SK-N-SH (cell line): ENCODE data around the gene CPLX3. TPM values are rescaled to one million over a fixed set of nuclear protein-coding genes. Genes with fewer than 3 reads are reported as not detected.

Experiments used
- CTCF ChIA-PET: fragments of 300-600, 350-600 bp; formaldehyde crosslinking; extraction: SDS; loops from one replicate; lab custom pipeline; 2021; lab: Yijun Ruan, JAX
- POLR2A ChIA-PET: fragments of 350-600 bp; sonication (Branson Sonifier 250); formaldehyde crosslinking; extraction: SDS; loops from one replicate; lab custom pipeline; 2020; ENCODE audit warnings: antibody characterized with exemption, inconsistent platforms; lab: Yijun Ruan, JAX
- DNase-seq: peaks from one replicate; pipeline ENCODE4 v3.0.0; 2012
- H2AFZ ChIP-seq: fragments of 200-600 bp; sonication (generic); 2 replicates; pipeline ENCODE4 v1.8.1; 2016; ENCODE audit warnings: antibody characterized with exemption, mild to moderate bottlenecking, low read depth
- H3F3A ChIP-seq: fragments of 200-600 bp; sonication (generic); replicated peaks from 2 replicates; pipeline ENCODE3; 2016; ENCODE audit warnings: antibody characterized with exemption, mild to moderate bottlenecking; ENCODE audit not compliant: insufficient read depth
- H3K27ac ChIP-seq, 2 experiments: fragments of 200-500 bp in 1 of 2; fragments of 200-600 bp in 1 of 2; sonication (Bioruptor generic) in 1 of 2; sonication (generic), shearing (Covaris generic) in 1 of 2; 2 replicates each; pipeline versions ENCODE4 v1.5.1 to v1.6.1; 2014 to 2016; ENCODE audit warnings: low read depth in 2 of 2, inconsistent platforms in 1 of 2, low read length in 1 of 2, mild to moderate bottlenecking in 1 of 2, mixed read lengths in 1 of 2
- H3K27me3 ChIP-seq: fragments of 200-600 bp; sonication (generic), shearing (Covaris generic); 2 replicates; pipeline ENCODE4 v1.6.1; 2016; ENCODE audit warnings: mixed run types; ENCODE audit not compliant: insufficient read depth
- H3K36me3 ChIP-seq, 2 experiments: fragments of 200-500 bp in 1 of 2; fragments of 200-600 bp in 1 of 2; sonication (Bioruptor generic) in 1 of 2; sonication (generic) in 1 of 2; replicated peaks in 1 of 2; 2 replicates each; pipeline versions ENCODE3 to v1.5.1; 2014 to 2016; ENCODE audit warnings: low read length in 1 of 2, mild to moderate bottlenecking in 1 of 2; ENCODE audit not compliant: insufficient read depth in 2 of 2, control insufficient read depth in 1 of 2
- H3K4me1 ChIP-seq, 2 experiments: fragments of 200-500 bp in 1 of 2; fragments of 200-600 bp in 1 of 2; sonication (Bioruptor generic) in 1 of 2; sonication (generic), shearing (Covaris generic) in 1 of 2; 2 replicates each; pipeline versions ENCODE4 v1.5.1 to v1.6.1; 2014 to 2016; ENCODE audit warnings: low read depth in 1 of 2, low read length in 1 of 2, mixed run types in 1 of 2; ENCODE audit not compliant: insufficient read depth in 2 of 2, control insufficient read depth in 1 of 2
- H3K4me2 ChIP-seq: fragments of 200-600 bp; sonication (generic), shearing (Covaris generic); 2 replicates; pipeline ENCODE4 v1.6.1; 2017; ENCODE audit warnings: mixed run types
- H3K4me3 ChIP-seq, 2 experiments: fragments of 200-500 bp in 1 of 2; fragments of 200-600 bp in 1 of 2; sonication (Bioruptor generic) in 1 of 2; sonication (generic), shearing (Covaris generic) in 1 of 2; 2 replicates each; pipeline versions ENCODE4 v1.5.1 to v1.8.1; 2014 to 2016; ENCODE audit warnings: low read depth in 2 of 2, inconsistent platforms in 1 of 2, low read length in 1 of 2, mild to moderate bottlenecking in 1 of 2, mixed read lengths in 1 of 2, moderate library complexity in 1 of 2
- H3K79me2 ChIP-seq: fragments of 200-600 bp; sonication (generic); 2 replicates; pipeline ENCODE4 v1.8.1; 2017; ENCODE audit warnings: mild to moderate bottlenecking; ENCODE audit not compliant: insufficient read depth
- H3K9ac ChIP-seq: fragments of 200-600 bp; sonication (generic); 2 replicates; pipeline ENCODE4 v1.6.1; 2017; ENCODE audit warnings: mixed run types
- H3K9me2 ChIP-seq: fragments of 200-600 bp; sonication (generic); 2 replicates; pipeline ENCODE4 v1.6.1; 2017; ENCODE audit warnings: mixed run types
- H3K9me3 ChIP-seq: fragments of 200-600 bp; sonication (generic); 2 replicates; pipeline ENCODE4 v1.6.1; 2017; ENCODE audit warnings: mixed run types, mild to moderate bottlenecking, moderate library complexity
- H4K20me1 ChIP-seq: fragments of 200-600 bp; sonication (generic); 2 replicates; pipeline ENCODE4 v1.6.1; 2017; ENCODE audit warnings: mild to moderate bottlenecking, mixed run types; ENCODE audit not compliant: insufficient read depth
- FOXJ3 ChIP-seq: sonication (generic); formaldehyde crosslinking; IDR thresholded peaks from 2 replicates; pipeline ENCODE4 v1.5.1; 2020; ENCODE audit warnings: mild to moderate bottlenecking, missing genetic modification reagents
- FOXM1 ChIP-seq: IDR thresholded peaks from 2 replicates; pipeline ENCODE4 v1.4.0; 2012; ENCODE audit warnings: low read depth, mild to moderate bottlenecking
- GATA2 ChIP-seq: sonication (generic); formaldehyde crosslinking; IDR thresholded peaks from 2 replicates; pipeline ENCODE4 v1.5.0; 2020; ENCODE audit warnings: mild to moderate bottlenecking, missing genetic modification reagents
- MEF2A ChIP-seq: IDR thresholded peaks from 2 replicates; pipeline ENCODE4 v1.4.0; 2012; ENCODE audit warnings: low read depth, borderline replicate concordance
- MXI1 ChIP-seq: IDR thresholded peaks from 2 replicates; pipeline ENCODE4 v1.6.1; 2012; ENCODE audit warnings: mild to moderate bottlenecking, low read depth, low read length, improper control_type of control experiment
- NRF1 ChIP-seq: IDR thresholded peaks from 2 replicates; pipeline ENCODE4 v1.6.1; 2012; ENCODE audit warnings: low read depth, mild to moderate bottlenecking, low read length
- POLR2AphosphoS5 ChIP-seq: IDR thresholded peaks from 2 replicates; pipeline ENCODE4 v1.6.1; 2012; ENCODE audit warnings: low read depth, low read length
- SIN3A ChIP-seq: IDR thresholded peaks from 2 replicates; pipeline ENCODE4 v1.6.1; 2012; ENCODE audit warnings: low read depth, mild to moderate bottlenecking, low read length, moderate library complexity, borderline replicate concordance
- SMC3 ChIP-seq: IDR thresholded peaks from 2 replicates; pipeline ENCODE4 v1.6.1; 2012; ENCODE audit warnings: low read depth, low read length, improper control_type of control experiment
- WGBS: methylation state at CpG from one replicate; pipeline ENCODE4 v1.1.6; 2017; ENCODE audit warnings: low lambda C conversion rate; 5-methylcytosine and 5-hydroxymethylcytosine counted together
- polyA plus RNA-seq, 3 experiments: library from polyadenylated mRNA; depleted of rRNA; stranded (reverse); fragments of >200 nt; gene quantifications; 2 replicates each; pipeline ENCODE4 v1.2.3, GENCODE V29; 2012
- TF ChIP-seq, protein P1 (sequence below): IDR thresholded peaks from 2 replicates; pipeline ENCODE4 v1.4.0; 2012; ENCODE audit warnings: low read depth, borderline replicate concordance
- TF ChIP-seq, protein P2 (sequence below): IDR thresholded peaks from 2 replicates; pipeline ENCODE4 v1.4.0; 2012; ENCODE audit warnings: low read depth
- TF ChIP-seq, protein P3 (sequence below): fragments of 150-350 bp; IDR thresholded peaks from 2 replicates; pipeline ENCODE4 v1.6.1; 2016; ENCODE audit warnings: mild to moderate bottlenecking, low read depth, low read length
- TF ChIP-seq, protein P4 (sequence below): fragments of 200-600 bp; sonication (generic); IDR thresholded peaks from 2 replicates; pipeline ENCODE4 v1.6.1; 2017; ENCODE audit warnings: antibody characterized with exemption, mild to moderate bottlenecking, moderate library complexity

The CPLX3 gene
- polyA plus RNA-seq, 1 of the 3 experiments (the other 2 are of a cell fraction) = not detected

DNA sequence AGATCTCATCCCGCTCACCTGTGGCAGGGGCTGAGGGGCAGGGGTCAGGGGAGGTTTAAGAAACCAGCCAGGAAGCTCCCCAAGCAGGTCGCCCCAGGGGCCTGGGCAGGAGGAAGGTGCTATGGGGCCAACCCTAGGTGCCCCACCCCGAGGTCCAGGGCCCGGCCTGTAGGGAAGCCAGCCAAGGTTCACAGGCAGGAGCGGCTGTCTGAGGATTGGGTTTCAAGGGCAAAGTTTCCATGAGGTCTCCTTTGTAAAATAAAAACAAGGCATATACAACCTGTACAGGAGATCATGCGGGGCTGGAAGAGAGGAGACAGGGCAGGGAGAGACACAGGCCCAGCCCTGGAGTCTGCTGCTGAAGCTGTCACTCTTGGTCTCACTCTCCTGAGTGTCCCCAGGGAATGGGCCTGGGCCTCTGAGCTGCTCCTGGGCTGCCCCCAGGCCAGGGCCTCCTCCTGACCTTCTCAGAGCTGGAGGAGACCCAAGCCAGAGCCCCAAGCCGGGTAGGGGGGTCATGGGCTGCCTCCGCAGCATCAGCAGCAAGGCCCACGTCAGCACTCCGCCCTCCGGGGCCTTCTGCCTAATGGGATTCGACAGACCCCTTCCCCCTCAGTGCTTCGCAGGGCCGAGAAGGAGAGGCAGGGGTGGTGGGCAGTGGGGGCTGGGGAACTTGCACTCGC is 5.5 kb downstream of the CPLX3 start:
- H3K27ac ChIP-seq = no peak overlapping the region
- H3K4me2 ChIP-seq = no peak overlapping the region
- peaks cover 10% of the 10 kb centered on the region; the same call in 1 of the 2 replicates for H3K27me3 ChIP-seq
- DNase-seq = no peak
- H3K79me2 ChIP-seq = no peaks in the 10 kb centered on the region
- WGBS = 52% methylated on average over 10 of the region's 15 CpGs
- H2AFZ ChIP-seq = no peak overlapping the region
- no peak overlapping the region for H3K9ac ChIP-seq
- peaks cover 0 to 16% of the 10 kb centered on the region in 2 experiments; a peak in 1 of 4 replicates for H3K4me1 ChIP-seq
- POLR2A ChIA-PET = no interaction called here
- peaks cover 0 to 2% of the 10 kb centered on the region in 2 experiments for H3K36me3 ChIP-seq
- no peak overlapping the region for H3K4me3 ChIP-seq
- CTCF ChIA-PET = interaction anchor here (1.2 to 10.2 kb wide), 8 partner anchors 11 to 196 kb away, joined by 3 to 82 read pairs (median 6); partner anchors contain the start of gene CSK
- TF ChIP-seq, protein P1, sequence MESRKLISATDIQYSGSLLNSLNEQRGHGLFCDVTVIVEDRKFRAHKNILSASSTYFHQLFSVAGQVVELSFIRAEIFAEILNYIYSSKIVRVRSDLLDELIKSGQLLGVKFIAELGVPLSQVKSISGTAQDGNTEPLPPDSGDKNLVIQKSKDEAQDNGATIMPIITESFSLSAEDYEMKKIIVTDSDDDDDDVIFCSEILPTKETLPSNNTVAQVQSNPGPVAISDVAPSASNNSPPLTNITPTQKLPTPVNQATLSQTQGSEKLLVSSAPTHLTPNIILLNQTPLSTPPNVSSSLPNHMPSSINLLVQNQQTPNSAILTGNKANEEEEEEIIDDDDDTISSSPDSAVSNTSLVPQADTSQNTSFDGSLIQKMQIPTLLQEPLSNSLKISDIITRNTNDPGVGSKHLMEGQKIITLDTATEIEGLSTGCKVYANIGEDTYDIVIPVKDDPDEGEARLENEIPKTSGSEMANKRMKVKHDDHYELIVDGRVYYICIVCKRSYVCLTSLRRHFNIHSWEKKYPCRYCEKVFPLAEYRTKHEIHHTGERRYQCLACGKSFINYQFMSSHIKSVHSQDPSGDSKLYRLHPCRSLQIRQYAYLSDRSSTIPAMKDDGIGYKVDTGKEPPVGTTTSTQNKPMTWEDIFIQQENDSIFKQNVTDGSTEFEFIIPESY = no peak
- TF ChIP-seq FOXJ3 (no peak), POLR2AphosphoS5 (no peak), FOXM1 (no peak), SMC3 (no peak), GATA2 (CRISPR knock-in tag) (no peak), MXI1 (no peak)
- TF ChIP-seq, protein P2, sequence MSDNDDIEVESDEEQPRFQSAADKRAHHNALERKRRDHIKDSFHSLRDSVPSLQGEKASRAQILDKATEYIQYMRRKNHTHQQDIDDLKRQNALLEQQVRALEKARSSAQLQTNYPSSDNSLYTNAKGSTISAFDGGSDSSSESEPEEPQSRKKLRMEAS = no peak
- TF ChIP-seq, all 33 proteins: peak for 0
- H3K9me3 ChIP-seq = no peaks in the 10 kb centered on the region
- H3K9me2 ChIP-seq = no peaks in the 10 kb centered on the region
- no peaks in the 10 kb centered on the region for H4K20me1 ChIP-seq
- H3F3A ChIP-seq = no peaks in the 10 kb centered on the region

DNA sequence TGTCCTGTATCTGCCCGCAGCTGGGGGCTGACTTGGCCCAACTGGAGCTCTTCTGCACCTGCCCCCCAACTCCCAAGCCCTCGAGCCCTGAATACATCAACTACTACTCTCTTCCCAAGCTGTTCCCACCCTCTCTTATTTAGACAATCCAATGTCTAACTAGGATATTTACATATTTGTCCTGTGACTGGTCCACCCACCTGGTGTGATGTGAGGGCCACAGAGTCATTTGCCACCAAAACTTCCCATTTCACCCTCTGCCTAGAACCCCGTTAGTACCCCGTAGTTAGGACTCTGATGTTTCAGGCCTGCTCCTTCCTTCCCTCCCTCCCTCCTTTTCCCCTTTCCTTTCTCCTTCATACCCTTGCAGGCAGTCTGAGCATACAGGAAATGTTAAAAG is 6.4 kb downstream of the CPLX3 start:
- Histone ChIP-seq H3K9me3 (no peaks in the 10 kb centered on the region), H2AFZ (no peak overlapping the region), H3K9me2 (no peaks in the 10 kb centered on the region), H3K4me2 (no peak overlapping the region), H4K20me1 (no peaks in the 10 kb centered on the region), H3K9ac (no peak overlapping the region), H3K4me3 (no peak overlapping the region), H3K4me1 (peaks cover 0 to 16% of the 10 kb centered on the region in 2 experiments; a peak in 1 of 4 replicates), H3F3A (no peaks in the 10 kb centered on the region), H3K36me3 (peaks cover 0 to 7% of the 10 kb centered on the region in 2 experiments), H3K79me2 (no peaks in the 10 kb centered on the region), H3K27ac (no peak overlapping the region), H3K27me3 (peaks cover 1% of the 10 kb centered on the region; the same call in 1 of the 2 replicates)
- WGBS = 57% methylated on average over 4 of the region's 4 CpGs
- TF ChIP-seq POLR2AphosphoS5 (no peak), NRF1 (no peak), MEF2A (no peak), SMC3 (no peak), SIN3A (no peak)
- TF ChIP-seq, protein P3, sequence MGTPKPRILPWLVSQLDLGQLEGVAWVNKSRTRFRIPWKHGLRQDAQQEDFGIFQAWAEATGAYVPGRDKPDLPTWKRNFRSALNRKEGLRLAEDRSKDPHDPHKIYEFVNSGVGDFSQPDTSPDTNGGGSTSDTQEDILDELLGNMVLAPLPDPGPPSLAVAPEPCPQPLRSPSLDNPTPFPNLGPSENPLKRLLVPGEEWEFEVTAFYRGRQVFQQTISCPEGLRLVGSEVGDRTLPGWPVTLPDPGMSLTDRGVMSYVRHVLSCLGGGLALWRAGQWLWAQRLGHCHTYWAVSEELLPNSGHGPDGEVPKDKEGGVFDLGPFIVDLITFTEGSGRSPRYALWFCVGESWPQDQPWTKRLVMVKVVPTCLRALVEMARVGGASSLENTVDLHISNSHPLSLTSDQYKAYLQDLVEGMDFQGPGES = no peak
- TF ChIP-seq, protein P4, sequence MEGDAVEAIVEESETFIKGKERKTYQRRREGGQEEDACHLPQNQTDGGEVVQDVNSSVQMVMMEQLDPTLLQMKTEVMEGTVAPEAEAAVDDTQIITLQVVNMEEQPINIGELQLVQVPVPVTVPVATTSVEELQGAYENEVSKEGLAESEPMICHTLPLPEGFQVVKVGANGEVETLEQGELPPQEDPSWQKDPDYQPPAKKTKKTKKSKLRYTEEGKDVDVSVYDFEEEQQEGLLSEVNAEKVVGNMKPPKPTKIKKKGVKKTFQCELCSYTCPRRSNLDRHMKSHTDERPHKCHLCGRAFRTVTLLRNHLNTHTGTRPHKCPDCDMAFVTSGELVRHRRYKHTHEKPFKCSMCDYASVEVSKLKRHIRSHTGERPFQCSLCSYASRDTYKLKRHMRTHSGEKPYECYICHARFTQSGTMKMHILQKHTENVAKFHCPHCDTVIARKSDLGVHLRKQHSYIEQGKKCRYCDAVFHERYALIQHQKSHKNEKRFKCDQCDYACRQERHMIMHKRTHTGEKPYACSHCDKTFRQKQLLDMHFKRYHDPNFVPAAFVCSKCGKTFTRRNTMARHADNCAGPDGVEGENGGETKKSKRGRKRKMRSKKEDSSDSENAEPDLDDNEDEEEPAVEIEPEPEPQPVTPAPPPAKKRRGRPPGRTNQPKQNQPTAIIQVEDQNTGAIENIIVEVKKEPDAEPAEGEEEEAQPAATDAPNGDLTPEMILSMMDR = no peak
- DNase-seq = no peak
- ChIA-PET POLR2A (interaction anchor here (1.0 kb wide), 1 partner anchor 65 kb away, joined by 3 read pairs; no protein-coding TSS in a partner anchor), CTCF (interaction anchor here (1.2 to 10.2 kb wide), 5 partner anchors 16 to 197 kb away, joined by 3 to 82 read pairs (median 6); no protein-coding TSS in a partner anchor)
